Stimulated activated CD4-positive, alpha-beta T cell treated with anti-CD3 and anti-CD28 coated beads, TNF-alpha, amount 100 ng/mL, for 48 hours (primary cell): ENCODE measurements around the gene C11orf71.

Experiments
- DNase-seq, 3 donors: peaks; one replicate each; pipeline ENCODE4 v3.0.0-alpha.2; 2020; ENCODE audit warnings: low read depth in 3 of 3

Gene C11orf71

DNA sequence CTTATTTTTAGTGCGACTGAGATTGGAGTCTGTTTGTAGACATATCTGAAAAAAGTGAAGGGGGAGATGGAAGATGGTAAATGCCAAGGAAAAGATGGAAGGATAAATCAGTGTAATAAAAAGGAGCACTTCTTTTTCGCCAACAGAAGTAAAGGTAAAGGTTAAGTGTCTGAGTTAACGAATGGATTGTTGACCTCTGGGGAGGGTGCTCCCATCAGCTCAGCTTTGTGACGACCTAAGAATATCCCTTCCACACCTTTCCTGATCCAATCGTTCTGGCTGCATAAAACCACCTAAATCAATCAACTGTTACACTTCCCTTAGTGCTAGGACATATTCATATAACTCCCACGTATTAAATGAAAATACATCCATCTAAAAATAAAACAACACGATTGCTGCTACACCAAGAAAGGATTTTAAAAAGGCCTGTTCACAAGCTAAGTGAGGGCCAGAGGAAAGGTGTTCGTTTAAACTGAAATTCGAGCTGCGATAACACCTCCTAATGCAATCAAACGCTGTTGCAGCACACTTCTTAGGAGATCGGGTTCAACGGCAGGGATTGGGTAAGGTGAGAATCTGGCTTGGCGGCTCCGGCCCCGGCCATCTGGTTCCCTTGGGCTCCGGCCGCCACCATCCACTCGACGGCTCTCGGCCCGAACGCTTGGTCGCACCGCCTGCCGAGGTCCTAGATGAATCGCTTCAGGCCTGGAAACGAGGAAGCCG is 658 bp downstream of the C11orf71 start:
- DNase-seq = no peak

DNA sequence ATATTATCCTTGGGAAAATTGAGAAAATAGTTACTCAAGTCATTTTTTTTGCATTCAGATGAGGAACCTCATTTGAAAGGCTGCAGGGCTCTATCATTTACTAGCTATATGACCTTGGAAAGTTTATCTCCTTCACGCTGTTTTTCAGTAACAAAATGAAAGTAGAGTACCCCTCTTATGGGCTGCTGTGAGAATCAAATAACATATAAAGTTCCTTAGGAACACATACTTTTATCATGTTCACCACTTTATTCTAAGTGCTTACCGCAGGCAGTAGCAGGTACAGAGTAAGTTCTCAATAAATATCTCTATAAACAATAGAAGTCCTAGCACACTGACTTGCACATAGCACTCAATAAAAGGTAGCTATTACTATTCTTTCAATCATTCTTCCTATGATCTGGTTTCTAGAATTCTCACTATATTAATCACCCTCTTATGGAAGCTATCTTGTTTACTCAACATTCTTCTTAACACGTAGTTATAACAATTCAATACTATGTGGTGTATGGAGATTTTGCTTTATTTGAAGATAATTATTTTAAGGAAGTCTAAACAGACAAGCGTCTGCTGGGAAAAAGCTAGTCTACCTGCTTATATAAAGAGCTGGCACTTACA is 1.9 kb downstream of the C11orf71 start:
- no peak for DNase-seq

GRCh38 chr11:114397349-114397982 is 2.8 kb downstream of the C11orf71 start:
- no peak for DNase-seq

DNA sequence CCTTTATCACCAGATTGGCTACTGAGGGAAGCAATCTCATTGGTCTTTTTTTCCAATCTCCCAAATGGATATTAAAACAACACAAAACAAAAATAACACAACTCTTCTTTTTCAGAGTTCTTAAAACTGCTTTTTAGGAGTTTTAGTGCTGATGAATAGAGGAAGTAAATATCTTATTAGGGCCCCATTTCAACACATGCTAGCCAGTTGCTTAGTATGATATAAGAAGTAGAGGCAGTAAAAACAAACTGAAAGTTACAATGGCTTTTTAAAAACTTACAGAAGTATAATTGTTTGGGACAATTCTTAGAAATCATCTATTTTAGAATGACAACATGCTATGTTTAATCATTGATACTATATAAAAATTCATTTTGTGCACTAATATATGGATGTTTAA is 3.4 kb downstream of the C11orf71 start:
- no peak for DNase-seq

GRCh38 chr11:114395736-114396135 is 4.6 kb downstream of the C11orf71 start:
- DNase-seq = no peak

DNA sequence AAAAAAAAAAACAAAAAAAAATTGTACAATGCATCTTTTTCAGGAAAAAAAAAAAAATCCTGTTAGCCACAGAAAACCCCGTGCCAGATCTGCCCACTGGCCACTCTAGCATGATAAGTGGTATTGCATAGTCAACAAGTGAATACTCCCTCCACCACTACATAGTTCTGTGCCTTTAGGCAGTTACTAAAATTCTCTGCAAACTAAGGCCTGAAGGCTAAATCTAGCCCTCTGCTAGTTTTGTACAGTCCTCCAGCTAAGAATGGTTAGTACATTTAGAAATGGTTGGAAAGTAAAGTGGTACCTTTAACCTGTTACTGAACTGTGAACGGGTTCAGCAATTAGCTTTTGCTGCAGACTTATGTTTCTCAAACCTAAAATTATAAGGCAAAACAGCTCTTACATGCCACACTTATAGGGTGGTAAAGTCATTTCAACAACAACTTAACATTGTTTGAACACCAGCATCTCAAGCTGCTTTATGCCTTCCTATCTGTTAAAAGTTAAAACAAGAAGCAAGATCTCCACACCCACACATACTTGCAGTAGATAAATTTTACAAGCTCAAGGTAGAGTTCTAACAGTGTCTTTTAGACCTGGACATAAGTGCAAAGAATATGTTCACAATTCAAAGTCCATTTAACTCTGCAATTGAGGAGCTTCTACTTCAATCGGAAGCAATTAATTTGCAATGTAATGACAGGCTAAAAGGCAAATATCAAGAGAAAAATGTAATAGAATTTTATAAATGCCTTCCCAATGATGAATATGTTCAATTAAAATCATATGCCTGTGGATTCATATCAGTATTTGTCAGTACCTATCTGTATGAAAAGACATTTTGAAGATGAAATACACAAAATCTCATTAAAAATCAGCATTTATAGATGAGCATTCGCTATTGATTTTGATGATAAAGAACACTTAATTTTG is 7.3 kb downstream of the C11orf71 start:
- no peak for DNase-seq

- no peak for DNase-seq
Observed at GRCh38 chr11:114386545-114386944, 13.8 kb downstream of the C11orf71 start.

- no peak for DNase-seq
Observed at GRCh38 chr11:114386131-114386530, 14.2 kb downstream of the C11orf71 start.

GRCh38 chr11:114384487-114384886 is 15.8 kb downstream of the C11orf71 start:
- no peak for DNase-seq

DNA sequence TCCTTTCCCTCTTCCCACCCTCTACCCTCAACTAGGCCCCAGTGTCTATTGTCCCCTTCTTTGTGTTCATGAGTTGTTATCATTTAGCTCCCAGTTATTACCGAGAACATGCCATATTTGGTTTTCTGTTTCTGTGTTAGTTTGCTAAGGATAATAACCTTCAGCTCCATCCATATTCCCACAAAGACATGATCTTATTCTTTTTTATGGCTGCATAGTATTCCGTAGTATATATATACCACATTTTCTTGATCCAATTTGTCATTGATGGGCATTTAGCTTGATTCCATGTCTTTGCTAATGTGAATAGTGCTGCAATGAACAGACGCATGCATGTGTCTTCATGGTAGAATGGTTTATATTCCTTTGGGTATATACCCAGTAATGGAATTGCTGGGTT is 17.8 kb downstream of the C11orf71 start:
- DNase-seq = no peak

DNA sequence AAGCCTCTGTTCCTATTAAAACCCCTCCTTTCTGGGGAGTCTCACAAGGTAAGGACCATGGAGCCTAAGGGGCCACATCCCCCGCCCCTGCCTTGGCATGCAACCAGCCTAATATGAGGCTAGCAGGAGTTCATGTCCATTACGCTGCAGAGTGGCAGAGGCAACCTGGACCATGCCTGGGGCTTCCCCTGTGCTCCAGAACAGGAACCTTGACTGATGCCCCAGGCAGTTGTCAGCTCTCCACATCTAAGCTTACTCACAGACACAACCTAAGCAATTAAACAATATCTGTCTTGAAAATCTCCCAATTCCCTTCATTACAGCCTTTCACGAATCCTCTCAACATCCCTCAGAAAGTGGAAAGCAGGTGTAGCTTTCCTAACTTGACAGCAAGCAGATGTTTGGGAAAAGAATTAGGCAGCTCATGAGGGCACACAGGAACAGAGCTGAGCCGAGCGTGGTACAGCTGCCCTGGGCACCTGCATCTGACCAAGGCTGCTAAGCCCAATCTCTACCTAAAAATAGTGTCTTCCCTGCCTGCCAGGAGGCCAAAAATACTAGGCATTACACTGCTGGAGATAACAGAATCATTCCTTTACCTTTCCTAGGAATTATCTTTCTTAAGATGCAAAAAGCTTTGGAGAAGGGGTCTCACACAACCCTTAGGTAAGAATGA is 20.8 kb downstream of the C11orf71 start:
- no peak for DNase-seq

- DNase-seq = no peak
Observed at GRCh38 chr11:114377612-114378267, 22.6 kb downstream of the C11orf71 start.

DNA sequence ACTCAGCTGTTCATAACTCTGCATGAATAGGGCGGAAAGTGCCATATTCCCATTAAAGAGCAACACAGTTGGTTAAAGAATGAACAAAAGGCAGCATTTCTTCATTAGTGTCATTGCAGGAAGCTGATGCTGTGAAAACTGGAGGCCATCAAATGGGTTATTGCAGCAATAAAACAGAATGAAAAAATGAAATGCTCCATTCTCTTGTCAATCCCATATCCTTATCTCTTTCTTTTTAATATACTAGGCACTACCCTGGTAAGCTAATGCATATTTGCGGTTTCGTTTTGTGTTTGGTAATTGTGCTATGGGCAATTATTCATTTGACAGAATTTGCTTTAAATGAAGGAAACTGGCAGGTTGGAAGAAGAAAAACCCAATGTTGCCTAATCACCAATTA is 25.3 kb downstream of the C11orf71 start:
- no peak for DNase-seq

GRCh38 chr11:114368918-114369680 is 31.2 kb downstream of the C11orf71 start:
- DNase-seq = no peak

GRCh38 chr11:114367244-114367957 is 32.9 kb downstream of the C11orf71 start:
- no peak for DNase-seq

DNA sequence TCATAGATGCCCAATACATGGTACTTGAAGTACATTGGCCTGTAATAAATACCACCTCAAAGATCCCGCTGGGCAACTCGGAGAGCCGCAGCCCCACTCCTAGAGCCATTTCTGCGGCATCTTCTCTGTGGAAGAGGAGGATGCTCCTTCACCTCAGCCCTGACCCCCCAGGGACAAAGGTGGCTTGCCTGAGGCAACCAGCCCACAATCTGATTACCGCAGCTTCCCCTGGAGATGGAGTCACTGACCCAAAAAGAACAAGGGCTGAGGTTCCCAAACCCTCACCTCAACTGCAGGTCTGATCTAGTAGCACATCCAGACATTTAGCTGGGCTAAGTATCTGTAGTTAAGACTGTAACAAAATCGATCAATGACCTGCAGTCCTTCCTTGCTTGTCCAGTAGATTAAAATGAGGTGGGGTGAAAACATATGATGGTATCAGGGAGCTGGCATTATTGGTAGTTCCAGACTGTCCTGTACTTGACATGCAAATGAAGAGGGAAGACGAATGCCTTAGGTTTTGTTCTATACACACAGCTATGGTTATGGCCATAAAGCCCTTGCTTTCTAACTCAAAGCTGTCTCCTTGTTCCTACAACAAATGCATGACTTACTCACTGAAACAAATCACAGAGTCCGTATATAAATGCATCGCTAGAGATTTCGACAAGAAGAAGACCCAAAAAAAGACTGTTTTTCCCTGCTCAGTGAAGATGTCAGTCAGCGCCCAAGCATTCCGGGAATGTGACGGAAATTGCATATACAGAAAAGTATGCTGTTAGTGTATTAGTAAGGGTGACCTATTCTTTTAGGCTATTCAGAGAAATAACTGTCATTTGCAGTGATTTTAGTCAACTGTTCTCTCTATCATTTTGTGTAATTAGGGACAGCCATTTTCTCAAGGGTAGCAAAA is 33.7 kb downstream of the C11orf71 start:
- no peak for DNase-seq

DNA sequence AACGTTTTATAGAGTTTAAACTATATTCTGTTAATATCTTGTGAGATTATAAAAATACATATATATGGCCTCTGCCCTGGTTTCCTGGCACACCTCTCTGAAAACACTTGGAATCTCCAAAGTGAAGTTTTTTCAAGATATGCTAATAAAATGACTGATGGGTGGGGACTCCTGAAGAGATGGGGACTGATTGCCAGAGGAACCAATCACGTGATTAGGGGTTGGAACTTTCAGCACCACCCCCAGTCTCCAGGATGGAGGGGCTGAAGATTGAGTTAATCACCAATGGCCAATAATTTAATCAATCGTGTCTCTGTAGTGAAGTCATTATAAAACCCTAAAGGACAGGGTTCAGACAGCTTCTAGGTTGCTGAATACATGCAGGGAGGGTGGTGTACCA is 37.4 kb downstream of the C11orf71 start:
- DNase-seq = no peak

GRCh38 chr11:114362326-114362725 is 38.0 kb downstream of the C11orf71 start:
- no peak for DNase-seq
